Activated T-cell treated with anti-CD3 and anti-CD28 coated beads, Interleukin-2, amount 50 U/mL, for 24 hours (primary cell): ENCODE results near the gene GSTA1.
"Not testable (repeated sequence)": the region's sequence is repeated elsewhere in the genome, so short reads cannot be mapped to it uniquely, and the experiment has no call there.

Source experiments
- DNase-seq: peaks from one replicate; pipeline ENCODE4 v3.0.0-alpha.2; 2020
- H3K27ac Mint-ChIP-seq: 2 replicates; pipeline ENCODE4 v1.8.0; 2020; ENCODE audit warnings: mild to moderate bottlenecking, mixed read lengths
- H3K27me3 Mint-ChIP-seq: 2 replicates; pipeline ENCODE4 v1.8.0; 2020; ENCODE audit warnings: mixed read lengths
- H3K36me3 Mint-ChIP-seq: 2 replicates; pipeline ENCODE4 v1.8.0; 2020; ENCODE audit warnings: low read depth, mixed read lengths
- H3K4me1 Mint-ChIP-seq: 2 replicates; pipeline ENCODE4 v1.8.0; 2020; ENCODE audit warnings: low read depth, mixed read lengths
- H3K4me3 Mint-ChIP-seq: 2 replicates; pipeline ENCODE4 v1.8.0; 2020; ENCODE audit warnings: mild to moderate bottlenecking, moderate library complexity, mixed read lengths
- H3K9me3 Mint-ChIP-seq: 2 replicates; pipeline ENCODE4 v1.8.0; 2020; ENCODE audit warnings: mixed read lengths

GSTA1 gene

DNA sequence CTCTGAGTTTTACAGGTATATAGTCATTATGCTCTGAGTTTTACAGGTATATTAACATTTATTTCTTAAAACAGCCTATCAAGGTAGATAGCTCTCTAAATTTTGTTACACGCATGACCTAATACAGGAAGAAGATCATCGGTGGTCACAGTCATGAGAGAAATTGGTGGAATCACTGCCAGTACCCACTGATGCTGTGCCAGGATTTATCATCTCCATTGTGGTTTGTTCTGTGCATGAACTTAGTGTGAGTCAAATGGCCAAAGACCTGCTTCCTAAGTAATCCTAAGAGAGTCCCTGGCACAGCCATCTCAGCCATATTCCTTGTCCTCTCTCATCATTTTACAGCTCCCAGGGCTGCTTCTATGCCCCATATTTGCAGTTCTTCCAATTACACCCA is 50.5 kb downstream of the GSTA1 start:
- not testable (repeated sequence) for H3K27ac Mint-ChIP-seq, H3K9me3 Mint-ChIP-seq, H3K36me3 Mint-ChIP-seq, H3K4me3 Mint-ChIP-seq, DNase-seq, H3K4me1 Mint-ChIP-seq
- peaks cover 31% of the 10 kb centered on the region for H3K27me3 Mint-ChIP-seq

DNA sequence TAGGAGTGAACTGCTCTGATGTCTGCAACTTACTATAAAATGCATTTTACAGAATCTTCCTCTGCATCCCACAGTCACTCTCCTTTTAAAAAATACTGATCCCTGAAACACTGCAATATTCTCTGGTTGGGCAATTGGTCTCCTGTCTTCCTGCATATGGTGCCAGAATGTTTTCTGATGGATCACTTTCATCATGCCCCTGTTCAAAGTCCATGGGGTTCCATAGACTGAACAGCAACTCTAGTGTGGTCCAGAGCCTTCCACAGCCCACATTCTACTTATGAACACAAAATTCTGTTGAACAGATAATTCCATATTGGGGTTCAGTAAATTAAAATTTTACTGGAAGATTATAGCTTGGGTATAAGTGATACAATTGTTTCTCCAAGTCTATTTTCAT is 51.3 kb downstream of the GSTA1 start:
- H3K9me3 Mint-ChIP-seq, result peaks cover 3% of the 10 kb centered on the region
- no peak overlapping the region for H3K27ac Mint-ChIP-seq
- DNase-seq, result no peak
- H3K4me3 Mint-ChIP-seq, result no peak overlapping the region
- no peaks in the 10 kb centered on the region for H3K36me3 Mint-ChIP-seq
- no peaks in the 10 kb centered on the region for H3K4me1 Mint-ChIP-seq
- H3K27me3 Mint-ChIP-seq, result peaks cover 27% of the 10 kb centered on the region

DNA sequence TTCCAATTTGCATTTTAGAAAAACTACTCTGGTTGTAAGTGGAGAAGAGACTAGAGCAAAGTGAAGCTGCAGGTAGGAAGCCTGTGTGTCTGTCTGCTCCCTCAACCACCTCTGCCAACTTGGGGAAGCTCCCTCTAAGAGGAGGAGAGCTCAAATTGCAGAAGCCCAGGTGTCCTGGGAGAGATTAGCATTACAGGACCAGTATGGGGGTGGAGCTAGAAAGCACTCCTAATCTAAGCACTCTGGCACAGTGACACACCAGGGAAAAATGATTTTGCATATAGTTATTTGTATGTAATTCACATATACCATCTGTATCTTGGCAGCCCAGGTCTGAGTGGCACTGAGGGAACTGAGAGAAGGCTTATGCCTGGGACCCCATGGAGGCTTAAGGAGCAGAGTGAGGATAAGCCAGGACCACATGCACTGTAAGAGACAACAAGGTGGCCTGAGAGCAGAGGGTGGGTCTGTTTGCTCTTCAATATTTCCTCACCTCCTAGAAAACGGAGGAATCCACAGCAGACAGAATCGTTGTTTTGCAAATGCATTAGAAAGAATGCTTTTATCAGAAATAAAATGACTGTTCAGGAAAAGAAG is 54.0 kb downstream of the GSTA1 start:
- DNase-seq, result no peak
- Mint-ChIP-seq H3K27me3 (peaks cover 13% of the 10 kb centered on the region), H3K4me3 (no peak overlapping the region), H3K27ac (no peak overlapping the region), H3K9me3 (peaks cover 3% of the 10 kb centered on the region), H3K4me1 (no peaks in the 10 kb centered on the region), H3K36me3 (no peaks in the 10 kb centered on the region)

DNA sequence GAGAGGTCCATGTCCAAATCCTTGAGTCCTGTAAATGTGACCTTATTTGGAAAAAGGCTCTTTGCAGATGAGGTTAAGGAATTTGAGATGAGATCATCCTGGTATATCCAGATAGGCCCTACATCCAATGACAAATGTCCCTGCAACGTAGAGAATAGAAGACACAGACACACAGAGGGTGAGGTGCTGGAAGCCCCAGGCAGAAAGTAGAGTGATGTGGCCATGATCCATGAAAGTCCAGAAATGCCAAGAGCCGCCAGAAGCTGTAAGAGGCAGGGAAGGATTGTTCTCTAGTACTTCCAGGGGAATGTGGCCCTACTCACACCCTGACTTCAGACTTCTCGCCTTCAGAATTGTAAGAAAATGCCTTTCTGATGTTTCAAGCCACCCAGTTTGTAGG is 56.3 kb downstream of the GSTA1 start:
- H3K27me3 Mint-ChIP-seq, result peaks cover 15% of the 10 kb centered on the region
- not testable (repeated sequence) for H3K4me1 Mint-ChIP-seq, DNase-seq, H3K36me3 Mint-ChIP-seq, H3K9me3 Mint-ChIP-seq, H3K4me3 Mint-ChIP-seq, H3K27ac Mint-ChIP-seq

DNA sequence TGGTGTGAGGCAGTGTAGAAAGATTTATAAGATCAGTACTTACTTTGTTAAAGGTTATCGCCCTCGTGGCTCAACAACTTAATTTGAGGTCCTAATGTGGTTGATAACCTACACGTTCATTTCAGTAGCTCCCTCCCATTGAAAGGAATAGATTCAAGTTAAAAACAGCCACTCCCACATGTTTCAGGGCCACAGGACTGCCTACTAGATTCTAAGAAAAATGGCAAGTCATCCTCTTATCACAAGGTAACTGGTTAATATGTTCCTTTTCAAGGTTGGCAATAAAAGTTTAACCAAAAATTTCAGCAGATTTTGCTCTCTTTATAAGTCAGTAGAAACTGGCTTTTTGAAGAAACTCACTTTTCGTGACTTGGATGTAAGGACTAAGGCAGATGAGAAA is 57.4 kb downstream of the GSTA1 start:
- H3K36me3 Mint-ChIP-seq, result no peaks in the 10 kb centered on the region
- H3K9me3 Mint-ChIP-seq, result peaks cover 3% of the 10 kb centered on the region
- no peak overlapping the region for H3K27ac Mint-ChIP-seq
- no peak for DNase-seq
- no peak overlapping the region for H3K4me3 Mint-ChIP-seq
- H3K27me3 Mint-ChIP-seq, result peaks cover 20% of the 10 kb centered on the region
- H3K4me1 Mint-ChIP-seq, result no peaks in the 10 kb centered on the region

DNA sequence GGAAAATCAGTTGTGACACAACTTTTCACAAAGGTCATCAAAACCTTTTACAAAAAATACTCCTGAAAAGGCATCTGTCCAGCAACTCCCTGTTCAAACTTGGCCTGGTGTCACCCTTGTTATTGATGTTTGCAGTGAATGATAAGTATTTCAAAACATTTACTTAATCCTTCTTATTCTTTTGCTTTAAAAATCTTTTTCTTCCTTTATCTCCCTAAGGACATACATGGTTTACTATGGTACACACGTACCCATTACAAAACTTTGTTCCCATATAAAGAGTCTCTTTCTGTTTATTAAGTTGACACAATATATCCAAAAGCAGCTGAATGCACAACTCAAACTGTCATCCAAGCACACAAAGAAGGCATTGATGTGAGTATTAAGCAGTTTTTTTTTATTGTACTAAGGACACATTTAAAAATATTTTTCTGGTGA is 57.8 kb downstream of the GSTA1 start:
- Mint-ChIP-seq H3K27ac (no peak overlapping the region), H3K27me3 (peaks cover 16% of the 10 kb centered on the region), H3K36me3 (no peaks in the 10 kb centered on the region), H3K9me3 (peaks cover 2% of the 10 kb centered on the region), H3K4me3 (no peak overlapping the region), H3K4me1 (no peaks in the 10 kb centered on the region)
- no peak for DNase-seq

DNA sequence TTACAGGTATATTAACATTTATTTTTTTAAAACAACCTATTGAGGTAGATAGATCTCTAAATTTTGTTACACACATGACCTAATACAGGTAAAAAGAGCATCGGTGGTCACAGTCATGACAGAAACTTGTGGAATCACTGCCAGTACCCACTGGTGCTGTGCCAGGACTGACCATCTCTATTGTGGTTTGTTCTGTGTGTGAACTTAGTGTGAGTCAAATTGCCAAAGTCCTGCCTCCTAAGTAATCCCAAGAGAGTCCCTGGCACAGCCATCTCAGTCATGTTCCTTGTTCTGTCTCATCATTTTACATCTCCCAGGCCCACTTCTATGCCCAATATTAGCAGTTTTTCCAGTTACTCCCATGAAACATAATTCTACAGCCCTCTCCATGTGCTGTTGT is 61.7 kb downstream of the GSTA1 start:
- H3K4me1 Mint-ChIP-seq, result no peaks in the 10 kb centered on the region
- H3K27ac Mint-ChIP-seq, result no peak overlapping the region
- no peak overlapping the region for H3K4me3 Mint-ChIP-seq
- H3K36me3 Mint-ChIP-seq, result no peaks in the 10 kb centered on the region
- peaks cover 5% of the 10 kb centered on the region for H3K9me3 Mint-ChIP-seq
- peaks cover 20% of the 10 kb centered on the region for H3K27me3 Mint-ChIP-seq
- DNase-seq, result no peak
